Breast epithelium (tissue), 4 donors: ENCODE measurements around the gene STMND1. TPM values are rescaled to one million over a fixed set of nuclear protein-coding genes. Genes with fewer than 3 reads are reported as not detected.

ENCODE experiments used
- DNase-seq, 2 donors: peaks; one replicate each; pipeline ENCODE4 v3.0.0-alpha.2; 2019; ENCODE audit warnings: low spot score in 2 of 2
- H3K27ac ChIP-seq, 2 donors: fragments of 200-600 bp; sonication (generic) in 1 of 2; one replicate each; pipeline ENCODE4 v1.5.1; 2016 to 2019; ENCODE audit warnings: mild to moderate bottlenecking in 1 of 2
- H3K27me3 ChIP-seq, 2 donors: fragments of 200-600 bp; sonication (generic) in 1 of 2; one replicate each; pipeline versions ENCODE4 v1.5.1 to v1.6.0; 2017 to 2019; ENCODE audit warnings: control low read depth in 1 of 2, mild to moderate bottlenecking in 1 of 2
- H3K36me3 ChIP-seq: fragments of 200-600 bp; one replicate; pipeline ENCODE4 v1.5.1; 2019
- H3K4me1 ChIP-seq, 2 donors: fragments of 200-600 bp; sonication (generic); one replicate each; pipeline ENCODE4 v1.5.1; 2016 to 2019; ENCODE audit warnings: control low read depth in 1 of 2
- H3K4me3 ChIP-seq, 3 donors: fragments of 200-600 bp; sonication (generic); 1 replicate in 2 of 3; 2 replicates in 1 of 3; pipeline ENCODE4 v1.5.1; 2016 to 2019; ENCODE audit warnings: mild to moderate bottlenecking in 3 of 3, moderate library complexity in 2 of 3
- H3K9me3 ChIP-seq, 2 donors: fragments of 200-600 bp; sonication (generic) in 1 of 2; one replicate each; pipeline ENCODE4 v1.5.1; 2016 to 2019; ENCODE audit warnings: control low read depth in 1 of 2
- POLR2A ChIP-seq: fragments of 450-650 bp; IDR thresholded peaks from one replicate; pipeline ENCODE4 v1.6.1; 2016; ENCODE audit warnings: antibody characterized with exemption, mild to moderate bottlenecking, moderate library complexity
- POLR2AphosphoS5 ChIP-seq, 3 donors: sonication (generic); formaldehyde crosslinking; IDR thresholded peaks; one replicate each; pipeline ENCODE4 v1.6.1; 2017; ENCODE audit warnings: antibody characterized with exemption in 3 of 3
- intact Hi-C: fragments of 100-400 bp; cut with DNase I; formaldehyde crosslinking; loops from one replicate; pipeline ENCODE4 v1.15.1; 2023; ENCODE audit warnings: low total_unique reads
- total RNA-seq, 3 donors: library from RNA; depleted of rRNA; stranded (reverse); fragments of >200 nt; gene quantifications; one replicate each; pipeline ENCODE4 v1.1.0, GENCODE V29; 2016
- TF ChIP-seq, protein P1 (sequence below), 3 donors: fragments of 450-650 bp; IDR thresholded peaks; one replicate each; pipeline ENCODE4 v1.5.1; 2016 to 2017; ENCODE audit warnings: antibody characterized with exemption in 3 of 3, mild to moderate bottlenecking in 3 of 3, moderate library complexity in 3 of 3

The STMND1 gene
- total RNA-seq, 3 donors from 2014 or later: 0.98 to 2.5 TPM; not detected in 1

DNA sequence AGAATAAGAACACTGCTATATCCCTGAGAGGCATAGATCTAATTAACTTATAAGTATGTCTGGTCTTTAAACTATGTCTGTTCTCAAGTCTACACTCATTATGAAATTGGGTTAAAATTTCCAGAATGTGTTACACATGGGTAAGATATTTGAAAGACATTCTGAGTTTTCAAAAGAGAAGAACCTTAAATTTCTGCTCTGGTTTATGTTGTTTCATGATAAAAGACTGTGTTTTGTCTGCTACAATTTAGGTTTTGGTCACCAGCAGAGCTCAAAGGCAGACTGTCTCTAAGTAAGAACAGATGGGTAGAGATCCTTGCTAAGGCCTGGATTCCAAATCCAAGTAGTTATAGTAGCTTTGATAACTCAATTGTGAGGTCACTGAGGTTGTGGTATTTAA lies 6.0 kb downstream of the STMND1 start:
- TF ChIP-seq, protein P1, sequence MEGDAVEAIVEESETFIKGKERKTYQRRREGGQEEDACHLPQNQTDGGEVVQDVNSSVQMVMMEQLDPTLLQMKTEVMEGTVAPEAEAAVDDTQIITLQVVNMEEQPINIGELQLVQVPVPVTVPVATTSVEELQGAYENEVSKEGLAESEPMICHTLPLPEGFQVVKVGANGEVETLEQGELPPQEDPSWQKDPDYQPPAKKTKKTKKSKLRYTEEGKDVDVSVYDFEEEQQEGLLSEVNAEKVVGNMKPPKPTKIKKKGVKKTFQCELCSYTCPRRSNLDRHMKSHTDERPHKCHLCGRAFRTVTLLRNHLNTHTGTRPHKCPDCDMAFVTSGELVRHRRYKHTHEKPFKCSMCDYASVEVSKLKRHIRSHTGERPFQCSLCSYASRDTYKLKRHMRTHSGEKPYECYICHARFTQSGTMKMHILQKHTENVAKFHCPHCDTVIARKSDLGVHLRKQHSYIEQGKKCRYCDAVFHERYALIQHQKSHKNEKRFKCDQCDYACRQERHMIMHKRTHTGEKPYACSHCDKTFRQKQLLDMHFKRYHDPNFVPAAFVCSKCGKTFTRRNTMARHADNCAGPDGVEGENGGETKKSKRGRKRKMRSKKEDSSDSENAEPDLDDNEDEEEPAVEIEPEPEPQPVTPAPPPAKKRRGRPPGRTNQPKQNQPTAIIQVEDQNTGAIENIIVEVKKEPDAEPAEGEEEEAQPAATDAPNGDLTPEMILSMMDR (IDR thresholded peaks at IDR 0.05): no peak
- no peak for TF ChIP-seq POLR2A
- no peak for TF ChIP-seq POLR2AphosphoS5 (IDR thresholded peaks at IDR 0.05)
- intact Hi-C loops: no loop called here

DNA sequence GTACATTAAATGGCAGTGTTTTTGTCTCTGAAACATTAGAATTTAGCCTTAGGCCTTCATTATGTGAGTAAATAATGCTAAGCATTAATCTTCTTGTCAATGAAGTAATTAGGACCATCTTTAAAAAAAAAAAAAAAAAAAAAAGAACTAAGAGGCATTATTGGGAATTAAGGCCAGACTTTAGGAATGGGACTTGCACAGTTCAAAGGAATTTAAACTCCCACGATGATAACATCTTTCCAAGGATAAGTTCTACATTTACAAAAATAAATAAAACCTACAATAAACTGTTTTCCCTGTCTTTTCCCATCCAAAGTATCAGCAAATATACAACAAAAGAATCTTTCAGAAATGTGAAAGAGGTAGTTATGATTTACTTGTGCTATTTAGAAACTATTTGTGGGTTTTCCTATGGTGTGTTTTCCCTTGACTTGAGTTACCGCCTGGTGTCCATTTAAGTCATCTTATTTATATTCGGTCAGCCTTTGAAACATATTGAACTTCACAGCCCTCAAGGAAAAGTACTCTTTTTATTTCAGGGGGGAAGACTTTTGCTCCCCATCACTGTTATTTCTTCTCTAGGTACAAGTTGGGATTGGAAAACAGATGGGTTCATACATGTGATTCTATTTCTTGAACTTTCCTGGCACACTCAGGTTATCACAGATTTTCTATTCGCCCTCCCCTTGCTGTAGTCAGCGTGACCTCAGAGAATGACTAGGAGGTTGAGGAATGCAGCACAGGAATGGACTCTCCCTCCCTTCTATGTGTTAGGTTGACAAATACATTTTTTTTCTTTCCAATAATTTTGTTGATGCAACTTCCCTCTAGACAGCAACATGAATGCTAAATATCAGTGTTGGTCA lies 13.6 kb downstream of the STMND1 start:
- H3K27me3 ChIP-seq: no peaks in the 10 kb centered on the region
- peak overlapping the region; percentile 2 to 41 for H3K27ac ChIP-seq
- no peak overlapping the region for H3K4me3 ChIP-seq
- H3K9me3 ChIP-seq: no peaks in the 10 kb centered on the region
- peaks cover 0 to 4% of the 10 kb centered on the region in 2 donors for H3K4me1 ChIP-seq
- DNase-seq: no peak
- TF ChIP-seq POLR2A (no peak), POLR2AphosphoS5 (IDR thresholded peaks at IDR 0.05) (no peak)
- TF ChIP-seq, protein P1 (IDR thresholded peaks at IDR 0.05): no peak
- intact Hi-C loops: no loop called here
- H3K36me3 ChIP-seq: no peaks in the 10 kb centered on the region

More for the DNA sequence above, 6.0 kb downstream of the STMND1 start:
- no peaks in the 10 kb centered on the region for H3K4me1 ChIP-seq
- no peaks in the 10 kb centered on the region for H3K36me3 ChIP-seq
- DNase-seq: no peak
- H3K27me3 ChIP-seq: no peaks in the 10 kb centered on the region
- no peak overlapping the region for H3K4me3 ChIP-seq
- H3K27ac ChIP-seq: no peak overlapping the region
- no peaks in the 10 kb centered on the region for H3K9me3 ChIP-seq

DNA sequence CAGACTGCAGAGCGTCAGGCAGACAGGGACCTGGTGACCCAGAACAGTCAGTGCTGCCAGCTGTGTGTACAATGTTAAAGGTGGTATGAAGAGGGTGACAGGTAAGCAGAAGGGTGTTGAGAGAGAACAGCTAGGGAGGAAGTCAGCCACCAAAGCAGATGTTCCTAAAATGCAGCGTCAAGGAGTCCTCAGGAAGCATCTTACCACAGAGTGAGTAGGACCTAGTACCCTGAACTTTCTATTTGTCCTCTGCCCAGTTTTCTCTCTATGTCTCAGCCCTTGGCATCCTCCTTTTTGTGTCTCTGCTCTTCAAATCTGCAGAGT lies 14.2 kb downstream of the STMND1 start:
- DNase-seq: no peak
- TF ChIP-seq, protein P1 (IDR thresholded peaks at IDR 0.05): no peak
- no peak for TF ChIP-seq POLR2AphosphoS5 (IDR thresholded peaks at IDR 0.05)
- no peak for TF ChIP-seq POLR2A
- H3K4me1 ChIP-seq: peaks cover 0 to 4% of the 10 kb centered on the region in 2 donors

DNA sequence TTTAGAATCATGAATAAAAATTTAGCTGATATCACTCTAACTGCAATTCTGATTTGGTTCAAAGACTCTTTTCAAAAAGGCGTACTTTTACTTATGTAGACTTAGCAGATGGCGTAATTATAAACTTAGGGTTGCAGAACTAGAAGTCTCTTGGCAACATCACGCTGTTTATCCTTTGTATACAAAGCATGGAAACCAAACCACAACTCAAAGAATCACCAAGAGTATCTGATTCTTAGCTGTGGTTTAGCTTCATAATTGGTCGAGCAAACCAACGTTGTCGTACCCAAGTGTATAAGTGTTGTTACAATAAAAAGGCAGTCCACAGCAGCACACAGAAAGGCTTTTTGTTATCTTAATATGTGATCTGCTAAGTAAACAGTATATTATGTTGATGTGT lies 18.2 kb downstream of the STMND1 start:
- no peak for DNase-seq
- TF ChIP-seq POLR2AphosphoS5 (IDR thresholded peaks at IDR 0.05) (no peak), POLR2A (no peak)
- TF ChIP-seq, protein P1 (IDR thresholded peaks at IDR 0.05): no peak
- no peak overlapping the region for H3K27ac ChIP-seq
- intact Hi-C loops: no loop called here
- peaks cover 0 to 1% of the 10 kb centered on the region in 2 donors for H3K4me1 ChIP-seq
- H3K36me3 ChIP-seq: no peaks in the 10 kb centered on the region
- H3K9me3 ChIP-seq: no peaks in the 10 kb centered on the region
- H3K4me3 ChIP-seq: no peak overlapping the region
- no peaks in the 10 kb centered on the region for H3K27me3 ChIP-seq

More for the DNA sequence above, 14.2 kb downstream of the STMND1 start:
- intact Hi-C loops: no loop called here
- H3K4me3 ChIP-seq: no peak overlapping the region
- H3K9me3 ChIP-seq: no peaks in the 10 kb centered on the region
- peak overlapping the region in 1 of 2 donors; percentile 2 for H3K27ac ChIP-seq
- H3K27me3 ChIP-seq: no peaks in the 10 kb centered on the region
- H3K36me3 ChIP-seq: no peaks in the 10 kb centered on the region

DNA sequence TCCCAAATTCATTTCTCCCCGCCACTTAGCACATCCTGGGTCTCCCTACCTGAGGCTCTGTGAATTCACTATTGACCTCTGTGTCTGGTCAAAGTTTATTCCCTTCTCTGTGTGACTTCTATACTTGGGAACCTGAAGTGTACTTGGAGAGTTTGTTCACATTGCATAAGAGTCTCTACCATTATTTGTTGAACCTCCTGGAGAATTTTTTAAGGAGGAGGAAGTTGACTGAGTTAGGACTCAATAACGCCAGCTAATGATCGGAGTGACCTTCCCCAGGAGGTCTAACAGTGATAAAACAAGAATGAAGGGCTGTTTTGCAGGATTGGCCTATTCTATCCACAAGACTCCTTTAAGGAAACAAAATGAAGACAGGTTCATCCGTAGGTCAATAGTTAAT lies 23.6 kb downstream of the STMND1 start:
- DNase-seq: no peak
- intact Hi-C loops: no loop called here
- H3K4me3 ChIP-seq: no peak overlapping the region
- H3K27me3 ChIP-seq: no peaks in the 10 kb centered on the region
- no peak for TF ChIP-seq POLR2AphosphoS5 (IDR thresholded peaks at IDR 0.05)
- TF ChIP-seq, protein P1 (IDR thresholded peaks at IDR 0.05): no peak
- no peak for TF ChIP-seq POLR2A
- no peak overlapping the region for H3K27ac ChIP-seq
- H3K9me3 ChIP-seq: no peaks in the 10 kb centered on the region
- H3K4me1 ChIP-seq: no peaks in the 10 kb centered on the region
- no peaks in the 10 kb centered on the region for H3K36me3 ChIP-seq
